Measurements from ENCODE around the gene MYO1D. TPM values are rescaled to one million over a fixed set of nuclear protein-coding genes. Genes with fewer than 3 reads are reported as not detected.

Gene MYO1D
- total RNA-seq, 1 donor from 2014 or later = 24.9 TPM

GRCh38 chr17:32846143-32846542, 30.8 kb downstream of the MYO1D start:
- no peak for DNase-seq (ENCODE audit: extremely low spot score, unreplicated experiment)
- TF ChIP-seq CTCF (conservative IDR thresholded peaks at IDR 0.05) = no peak
- Mint-ChIP-seq H3K9me3 (no peaks in the 10 kb centered on the region), H3K4me1 (ENCODE audit: unreplicated experiment) (no peaks in the 10 kb centered on the region), H3K27me3 (no peaks in the 10 kb centered on the region), H3K36me3 (no peaks in the 10 kb centered on the region), H3K4me3 (no peak overlapping the region), H3K27ac (no peak overlapping the region)

GRCh38 chr17:32840241-32840640, 36.7 kb downstream of the MYO1D start:
- no peak overlapping the region for H3K4me3 Mint-ChIP-seq
- no peaks in the 10 kb centered on the region for H3K9me3 Mint-ChIP-seq
- no peaks in the 10 kb centered on the region for H3K36me3 Mint-ChIP-seq
- TF ChIP-seq CTCF (conservative IDR thresholded peaks at IDR 0.05) = no peak
- no peaks in the 10 kb centered on the region for H3K27me3 Mint-ChIP-seq
- no peak overlapping the region for H3K27ac Mint-ChIP-seq
- no peak for DNase-seq (ENCODE audit: extremely low spot score, unreplicated experiment)
- H3K4me1 Mint-ChIP-seq (ENCODE audit: unreplicated experiment) = peaks cover 20% of the 10 kb centered on the region

- Mint-ChIP-seq H3K27me3 (no peaks in the 10 kb centered on the region), H3K9me3 (no peaks in the 10 kb centered on the region), H3K4me3 (no peak overlapping the region), H3K4me1 (ENCODE audit: unreplicated experiment) (peaks cover 20% of the 10 kb centered on the region), H3K27ac (no peak overlapping the region), H3K36me3 (no peaks in the 10 kb centered on the region)
- no peak for TF ChIP-seq CTCF (conservative IDR thresholded peaks at IDR 0.05)
- no peak for DNase-seq (ENCODE audit: extremely low spot score, unreplicated experiment)
Observed at GRCh38 chr17:32836527-32836926, 40.4 kb downstream of the MYO1D start.

- H3K4me1 Mint-ChIP-seq (ENCODE audit: unreplicated experiment) = peaks cover 15% of the 10 kb centered on the region
- no peaks in the 10 kb centered on the region for H3K36me3 Mint-ChIP-seq
- no peaks in the 10 kb centered on the region for H3K9me3 Mint-ChIP-seq
- no peak overlapping the region for H3K4me3 Mint-ChIP-seq
- H3K27me3 Mint-ChIP-seq = no peaks in the 10 kb centered on the region
- H3K27ac Mint-ChIP-seq = no peak overlapping the region
- no peak for TF ChIP-seq CTCF (conservative IDR thresholded peaks at IDR 0.05)
- no peak for DNase-seq (ENCODE audit: extremely low spot score, unreplicated experiment)
Observed at GRCh38 chr17:32835291-32835761, 41.6 kb downstream of the MYO1D start.

GRCh38 chr17:32834104-32834503, 42.8 kb downstream of the MYO1D start:
- Mint-ChIP-seq H3K4me3 (no peak overlapping the region), H3K27me3 (no peaks in the 10 kb centered on the region), H3K9me3 (no peaks in the 10 kb centered on the region), H3K4me1 (ENCODE audit: unreplicated experiment) (peaks cover 3% of the 10 kb centered on the region), H3K36me3 (no peaks in the 10 kb centered on the region), H3K27ac (no peak overlapping the region)
- no peak for TF ChIP-seq CTCF (conservative IDR thresholded peaks at IDR 0.05)
- DNase-seq (ENCODE audit: extremely low spot score, unreplicated experiment) = no peak

- H3K4me3 Mint-ChIP-seq = no peak overlapping the region
- no peaks in the 10 kb centered on the region for H3K27me3 Mint-ChIP-seq
- no peak for DNase-seq (ENCODE audit: extremely low spot score, unreplicated experiment)
- no peaks in the 10 kb centered on the region for H3K4me1 Mint-ChIP-seq (ENCODE audit: unreplicated experiment)
- H3K27ac Mint-ChIP-seq = no peak overlapping the region
- no peaks in the 10 kb centered on the region for H3K9me3 Mint-ChIP-seq
- H3K36me3 Mint-ChIP-seq = no peaks in the 10 kb centered on the region
- TF ChIP-seq CTCF (conservative IDR thresholded peaks at IDR 0.05) = no peak
Observed at GRCh38 chr17:32833526-32833925, 43.4 kb downstream of the MYO1D start.
